WERI-Rb-1 (cell line): ENCODE measurements around the gene WDR64.

Experiments
- DNase-seq: peaks from one replicate; pipeline ENCODE4 v3.0.0-alpha.2; 2020
- H3K27ac ChIP-seq: fragments of 250-450 bp; sonication (Bioruptor Pico); 2 replicates; pipeline ENCODE4 v1.5.1; 2020; ENCODE audit warnings: mild to moderate bottlenecking, moderate library complexity
- H3K27me3 ChIP-seq: fragments of 250-450 bp; sonication (Bioruptor Pico); 2 replicates; pipeline ENCODE4 v1.5.1; 2021; ENCODE audit warnings: mild to moderate bottlenecking, low read depth, moderate library complexity; ENCODE audit not compliant: insufficient read depth, severe bottlenecking
- H3K36me3 ChIP-seq: fragments of 250-450 bp; sonication (Bioruptor Pico); 2 replicates; pipeline ENCODE4 v1.5.1; 2020; ENCODE audit warnings: mild to moderate bottlenecking, moderate library complexity
- H3K4me3 ChIP-seq: 2 replicates; pipeline ENCODE4 v1.5.1; 2011; ENCODE audit warnings: low read depth, mild to moderate bottlenecking, control low read depth, low read length
- H3K9me3 ChIP-seq: fragments of 250-450 bp; sonication (Bioruptor Pico); 2 replicates; pipeline ENCODE4 v1.5.1; 2021; ENCODE audit warnings: mild to moderate bottlenecking, moderate library complexity; ENCODE audit not compliant: severe bottlenecking
- TF ChIP-seq, protein P1 (sequence below): IDR thresholded peaks from 2 replicates; pipeline ENCODE4 v1.5.1; 2011; ENCODE audit warnings: low read depth, mild to moderate bottlenecking, control low read depth, inconsistent platforms, low read length

Gene WDR64

GRCh38 chr1:241695246-241696171 lies 43.4 kb downstream of the WDR64 start:
- Histone ChIP-seq H3K36me3 (no peaks in the 10 kb centered on the region), H3K27me3 (peaks cover 39% of the 10 kb centered on the region), H3K4me3 (no peak overlapping the region), H3K27ac (no peak overlapping the region), H3K9me3 (no peaks in the 10 kb centered on the region)
- TF ChIP-seq, protein P1, sequence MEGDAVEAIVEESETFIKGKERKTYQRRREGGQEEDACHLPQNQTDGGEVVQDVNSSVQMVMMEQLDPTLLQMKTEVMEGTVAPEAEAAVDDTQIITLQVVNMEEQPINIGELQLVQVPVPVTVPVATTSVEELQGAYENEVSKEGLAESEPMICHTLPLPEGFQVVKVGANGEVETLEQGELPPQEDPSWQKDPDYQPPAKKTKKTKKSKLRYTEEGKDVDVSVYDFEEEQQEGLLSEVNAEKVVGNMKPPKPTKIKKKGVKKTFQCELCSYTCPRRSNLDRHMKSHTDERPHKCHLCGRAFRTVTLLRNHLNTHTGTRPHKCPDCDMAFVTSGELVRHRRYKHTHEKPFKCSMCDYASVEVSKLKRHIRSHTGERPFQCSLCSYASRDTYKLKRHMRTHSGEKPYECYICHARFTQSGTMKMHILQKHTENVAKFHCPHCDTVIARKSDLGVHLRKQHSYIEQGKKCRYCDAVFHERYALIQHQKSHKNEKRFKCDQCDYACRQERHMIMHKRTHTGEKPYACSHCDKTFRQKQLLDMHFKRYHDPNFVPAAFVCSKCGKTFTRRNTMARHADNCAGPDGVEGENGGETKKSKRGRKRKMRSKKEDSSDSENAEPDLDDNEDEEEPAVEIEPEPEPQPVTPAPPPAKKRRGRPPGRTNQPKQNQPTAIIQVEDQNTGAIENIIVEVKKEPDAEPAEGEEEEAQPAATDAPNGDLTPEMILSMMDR: no peak
- no peak for DNase-seq

GRCh38 chr1:241696172-241696814 lies 44.2 kb downstream of the WDR64 start:
- Histone ChIP-seq H3K27me3 (peaks cover 42% of the 10 kb centered on the region), H3K4me3 (no peak overlapping the region), H3K27ac (no peak overlapping the region), H3K9me3 (no peaks in the 10 kb centered on the region), H3K36me3 (no peaks in the 10 kb centered on the region)
- TF ChIP-seq, protein P1: no peak
- DNase-seq: no peak

DNA sequence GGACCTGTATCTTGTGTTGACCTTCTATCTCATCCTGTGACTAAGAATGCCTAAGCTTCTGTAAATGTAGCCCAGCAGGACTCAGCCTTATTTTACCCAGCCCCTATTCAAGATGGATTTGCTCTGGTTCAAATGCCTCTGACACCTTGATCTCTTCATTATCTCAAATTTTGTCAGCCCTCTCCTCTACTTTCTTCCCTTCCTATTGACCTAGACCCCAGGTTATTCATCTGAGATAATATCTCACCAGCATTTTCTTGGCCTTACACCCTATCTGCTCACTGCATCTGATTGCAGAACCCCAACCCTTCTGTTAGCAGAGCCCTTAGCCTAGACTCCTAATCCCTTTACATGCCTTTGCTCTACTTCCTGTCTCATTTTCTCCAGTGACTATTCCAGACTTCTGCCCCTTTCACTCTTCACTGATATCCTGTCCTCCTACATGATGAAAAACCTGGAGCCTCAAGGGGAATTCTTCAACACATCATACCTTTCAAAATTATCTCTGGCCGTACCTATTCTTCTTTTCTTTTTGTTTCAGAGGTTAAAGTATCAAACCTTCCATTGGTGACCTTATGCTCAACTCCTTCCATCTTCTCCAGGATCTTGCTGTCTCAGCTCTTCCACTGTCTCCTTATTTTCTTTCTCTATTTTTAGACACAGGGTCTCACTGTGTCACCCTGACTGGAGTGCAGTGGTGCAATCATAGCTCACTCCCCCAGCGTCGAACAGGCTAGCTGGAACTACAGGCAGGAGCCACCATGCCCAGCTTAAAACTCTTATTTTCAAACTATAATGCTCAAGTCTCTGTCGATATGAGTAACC lies 44.9 kb downstream of the WDR64 start:
- Histone ChIP-seq H3K27me3 (peaks cover 43% of the 10 kb centered on the region), H3K9me3 (no peaks in the 10 kb centered on the region), H3K4me3 (no peak overlapping the region), H3K36me3 (no peaks in the 10 kb centered on the region), H3K27ac (no peak overlapping the region)
- TF ChIP-seq, protein P1: no peak
- no peak for DNase-seq

- no peak for DNase-seq
- H3K27ac ChIP-seq: no peak overlapping the region
- no peaks in the 10 kb centered on the region for H3K9me3 ChIP-seq
- TF ChIP-seq, protein P1: no peak
- H3K4me3 ChIP-seq: no peak overlapping the region
- no peaks in the 10 kb centered on the region for H3K36me3 ChIP-seq
- peaks cover 43% of the 10 kb centered on the region for H3K27me3 ChIP-seq
Observed at GRCh38 chr1:241697640-241698018, 45.5 kb downstream of the WDR64 start.

DNA sequence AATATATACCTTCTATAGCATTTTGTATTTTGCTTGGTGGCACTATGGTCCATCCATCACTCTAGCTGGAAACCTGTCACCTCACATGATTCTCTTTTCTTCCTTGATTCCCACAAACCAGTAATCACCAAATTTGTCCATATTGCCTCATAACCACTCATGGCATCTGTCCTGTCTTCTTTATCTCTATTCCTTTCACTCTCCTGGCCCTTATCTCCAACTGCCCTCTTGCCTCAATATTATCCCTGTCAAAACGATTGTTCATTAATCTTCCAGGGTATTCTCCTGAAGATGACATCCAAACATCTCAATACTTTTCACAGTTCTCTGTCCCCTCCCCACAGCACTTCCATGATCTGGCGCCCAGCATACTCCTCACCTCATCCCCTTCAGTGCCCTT lies 46.1 kb downstream of the WDR64 start:
- Histone ChIP-seq H3K36me3 (no peaks in the 10 kb centered on the region), H3K4me3 (no peak overlapping the region), H3K27me3 (peaks cover 44% of the 10 kb centered on the region), H3K9me3 (no peaks in the 10 kb centered on the region), H3K27ac (no peak overlapping the region)
- DNase-seq: no peak
- TF ChIP-seq, protein P1: no peak
